NOMO-1 treated with dmso at 0.1 percent for 144 hours (cell line): Measurements from ENCODE around the gene CD163L1.
A peak's percentile ranks its signal among the peaks of the same experiment; 100 is the strongest.
"Not testable (repeated sequence)": the region's sequence is repeated elsewhere in the genome, so short reads cannot be mapped to it uniquely, and the experiment has no call there.

Experiments
- DNase-seq: peaks from one replicate; lab custom pipeline; 2025; ENCODE audit not compliant: unreplicated experiment; lab: John Stamatoyannopoulos, UW

CD163L1 gene

GRCh38 chr12:7444076-7444475 is at the start of gene CD163L1:
CD163L1 (minus strand) TSS chr12:7444153; CDS start chr12:7444127, 26 bp downstream.
- peak; percentile 19 for DNase-seq

GRCh38 chr12:7493006-7493405 is 49.1 kb upstream of the CD163L1 start:
- DNase-seq: no peak

- DNase-seq: no peak
Measured at GRCh38 chr12:7486512-7486911, 42.6 kb upstream of the CD163L1 start.

GRCh38 chr12:7485095-7485494 is 41.1 kb upstream of the CD163L1 start:
- no peak for DNase-seq

GRCh38 chr12:7483343-7483742 is 39.4 kb upstream of the CD163L1 start:
- no peak for DNase-seq

- no peak for DNase-seq
Measured at GRCh38 chr12:7479771-7480170, 35.8 kb upstream of the CD163L1 start.

- DNase-seq: no peak
Measured at GRCh38 chr12:7472060-7472459, 28.1 kb upstream of the CD163L1 start.

GRCh38 chr12:7460375-7461259 is 16.7 kb upstream of the CD163L1 start:
- no peak for DNase-seq

- DNase-seq: no peak
Measured at GRCh38 chr12:7459973-7460372, 16.0 kb upstream of the CD163L1 start.

GRCh38 chr12:7451756-7452155 is 7.8 kb upstream of the CD163L1 start:
- DNase-seq: no peak

- DNase-seq: no peak
Measured at GRCh38 chr12:7450667-7451066, 6.7 kb upstream of the CD163L1 start.

GRCh38 chr12:7448099-7448498 is 4.1 kb upstream of the CD163L1 start:
- no peak for DNase-seq

- no peak for DNase-seq
Measured at GRCh38 chr12:7444537-7444936, 584 bp upstream of the CD163L1 start.

GRCh38 chr12:7441216-7441615 is 2.7 kb downstream of the CD163L1 start:
- DNase-seq: no peak

- DNase-seq: no peak
Measured at GRCh38 chr12:7439579-7440505, 4.1 kb downstream of the CD163L1 start.

- DNase-seq: not testable (repeated sequence)
Measured at GRCh38 chr12:7438291-7438995, 5.5 kb downstream of the CD163L1 start.

- DNase-seq: not testable (repeated sequence)
Measured at GRCh38 chr12:7437494-7437893, 6.5 kb downstream of the CD163L1 start.

GRCh38 chr12:7434670-7435069 is 9.3 kb downstream of the CD163L1 start:
- no peak for DNase-seq

- no peak for DNase-seq
Measured at GRCh38 chr12:7433276-7433822, 10.6 kb downstream of the CD163L1 start.

- DNase-seq: no peak
Measured at GRCh38 chr12:7431993-7432685, 11.8 kb downstream of the CD163L1 start.
